Coronary artery (tissue), 2 donors: ENCODE measurements around the gene TRABD.

Experiments
- DNase-seq: peaks from one replicate; pipeline ENCODE4 v3.0.0-alpha.2; 2017; ENCODE audit warnings: low spot score
- H3K27ac ChIP-seq, 2 donors: fragments of 200-600 bp; sonication (generic); one replicate each; pipeline ENCODE4 v1.5.1; 2016 to 2019
- H3K4me3 ChIP-seq: fragments of 200-600 bp; sonication (generic); 2 replicates; pipeline ENCODE4 v1.5.1; 2016; ENCODE audit warnings: mild to moderate bottlenecking, moderate library complexity
- TF ChIP-seq, protein P1 (sequence below): fragments of 200-600 bp; sonication (generic); IDR thresholded peaks from one replicate; pipeline ENCODE4 v1.5.1; 2019; ENCODE audit warnings: antibody characterized with exemption

Gene TRABD

GRCh38 chr22:50233223-50233622 is 47.5 kb downstream of the TRABD start:
- TF ChIP-seq, protein P1, sequence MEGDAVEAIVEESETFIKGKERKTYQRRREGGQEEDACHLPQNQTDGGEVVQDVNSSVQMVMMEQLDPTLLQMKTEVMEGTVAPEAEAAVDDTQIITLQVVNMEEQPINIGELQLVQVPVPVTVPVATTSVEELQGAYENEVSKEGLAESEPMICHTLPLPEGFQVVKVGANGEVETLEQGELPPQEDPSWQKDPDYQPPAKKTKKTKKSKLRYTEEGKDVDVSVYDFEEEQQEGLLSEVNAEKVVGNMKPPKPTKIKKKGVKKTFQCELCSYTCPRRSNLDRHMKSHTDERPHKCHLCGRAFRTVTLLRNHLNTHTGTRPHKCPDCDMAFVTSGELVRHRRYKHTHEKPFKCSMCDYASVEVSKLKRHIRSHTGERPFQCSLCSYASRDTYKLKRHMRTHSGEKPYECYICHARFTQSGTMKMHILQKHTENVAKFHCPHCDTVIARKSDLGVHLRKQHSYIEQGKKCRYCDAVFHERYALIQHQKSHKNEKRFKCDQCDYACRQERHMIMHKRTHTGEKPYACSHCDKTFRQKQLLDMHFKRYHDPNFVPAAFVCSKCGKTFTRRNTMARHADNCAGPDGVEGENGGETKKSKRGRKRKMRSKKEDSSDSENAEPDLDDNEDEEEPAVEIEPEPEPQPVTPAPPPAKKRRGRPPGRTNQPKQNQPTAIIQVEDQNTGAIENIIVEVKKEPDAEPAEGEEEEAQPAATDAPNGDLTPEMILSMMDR: no peak
- DNase-seq: no peak
- no peak overlapping the region for H3K27ac ChIP-seq
- H3K4me3 ChIP-seq: no peak overlapping the region

- Histone ChIP-seq H3K27ac (no peak overlapping the region), H3K4me3 (no peak overlapping the region)
- TF ChIP-seq, protein P1: no peak
- no peak for DNase-seq
These were observed 51.2 kb downstream of the TRABD start for GRCh38 chr22:50236731-50237409.

GRCh38 chr22:50238755-50239154 is 53.0 kb downstream of the TRABD start:
- Histone ChIP-seq H3K4me3 (no peak overlapping the region), H3K27ac (no peak overlapping the region)
- TF ChIP-seq, protein P1: no peak
- DNase-seq: no peak

- Histone ChIP-seq H3K27ac (no peak overlapping the region), H3K4me3 (peak overlapping the region; percentile 58)
- TF ChIP-seq, protein P1: no peak
- no peak for DNase-seq
These were observed 56.8 kb downstream of the TRABD start for GRCh38 chr22:50242406-50242949.

DNA sequence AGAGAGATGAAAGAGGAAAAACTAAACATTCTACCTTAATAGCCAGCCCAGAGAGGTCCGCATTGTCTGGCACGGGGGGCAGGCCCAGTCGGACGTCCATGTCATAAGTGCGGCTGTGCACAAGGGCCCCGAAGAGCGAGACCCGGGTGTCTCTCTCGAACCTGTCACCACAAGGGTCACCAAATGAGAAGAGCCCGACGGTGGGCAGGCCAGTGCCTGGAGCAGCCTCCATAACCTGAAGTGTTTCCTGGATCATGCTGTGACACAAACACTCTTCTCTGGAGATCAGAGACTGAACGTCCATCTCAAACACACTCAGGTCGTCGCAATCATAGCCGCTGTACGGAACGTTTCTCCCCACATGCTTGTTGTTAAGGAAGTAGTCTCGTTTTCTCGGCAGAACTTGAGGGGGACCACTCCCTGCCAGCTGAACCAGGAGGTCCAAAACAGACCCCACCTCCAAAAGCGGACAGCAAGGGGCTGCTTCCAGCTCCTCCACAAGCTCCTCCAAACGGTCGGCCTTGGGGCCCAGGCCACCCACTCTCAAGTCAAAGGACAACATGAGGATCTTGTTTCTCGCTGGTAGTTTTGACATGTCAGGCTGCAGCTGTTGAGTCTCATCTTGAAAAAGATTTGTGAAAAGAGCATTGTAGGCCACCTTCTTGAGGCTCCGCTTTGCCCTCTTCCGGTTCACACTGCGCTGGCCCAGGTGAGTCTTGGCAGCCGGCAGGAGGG is 58.1 kb downstream of the TRABD start:
- Histone ChIP-seq H3K27ac (peak overlapping the region; percentile 86 to 99), H3K4me3 (peak overlapping the region; percentile 98)
- TF ChIP-seq, protein P1: no peak
- no peak for DNase-seq

DNA sequence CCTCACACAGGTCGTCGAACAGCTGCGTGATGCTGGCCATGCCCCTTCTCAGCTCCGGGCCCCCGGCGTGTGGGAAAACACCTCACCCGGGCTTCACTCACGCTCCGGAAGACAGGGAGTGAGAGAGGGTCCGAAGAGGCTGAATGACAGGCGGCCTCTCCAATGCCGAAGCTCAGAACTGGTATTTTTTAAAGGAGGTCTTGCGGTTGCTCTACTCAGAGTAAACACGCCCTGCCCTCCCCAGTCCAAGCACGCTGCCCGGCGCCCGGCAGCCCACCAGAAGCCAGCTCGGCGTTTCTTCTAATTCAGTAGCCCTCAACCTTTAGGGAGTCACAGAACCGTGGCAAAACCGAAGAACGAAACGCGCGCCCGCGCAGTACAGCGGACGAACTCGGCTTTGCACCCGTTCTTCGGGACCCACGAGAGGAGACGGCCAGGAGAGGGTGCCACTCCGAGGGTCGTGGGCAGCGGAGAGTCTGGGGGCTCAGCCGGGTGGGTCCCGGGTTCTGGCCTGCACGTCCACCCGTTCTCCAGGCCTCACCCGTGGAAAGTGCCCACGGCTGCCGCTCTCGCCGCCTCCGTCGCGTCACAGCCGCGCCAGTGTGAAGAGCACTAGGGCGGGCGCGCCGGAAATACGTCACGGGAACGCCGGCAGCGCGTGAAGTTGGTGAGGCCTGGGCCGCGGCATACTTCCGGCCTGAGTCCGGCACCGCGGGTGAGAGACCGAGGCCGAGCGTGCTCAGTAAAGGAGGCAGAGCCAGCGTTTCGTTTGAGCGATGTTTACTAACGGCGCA is 58.9 kb downstream of the TRABD start, which contains the start of gene TUBGCP6:
TUBGCP6 (minus strand) TSS at position 604 of the 794 bp plus-strand sequence; CDS start at position 40, 564 bp downstream.
- H3K27ac ChIP-seq: peak within 1 kb of the TSS; percentile 86 to 99
- peak; percentile 95 for DNase-seq
- H3K4me3 ChIP-seq: peak within 1 kb of the TSS; percentile 98
- TF ChIP-seq, protein P1: no peak
